Loucy (cell line): Measurements from ENCODE around the gene RPH3AL.

Source experiments
- EZH2phosphoT487 ChIP-seq: fragments of 200-600 bp; IDR thresholded peaks from 2 replicates; pipeline ENCODE4 v1.6.1; 2018; ENCODE audit warnings: antibody characterized with exemption, mild to moderate bottlenecking, moderate library complexity, borderline replicate concordance
- TF ChIP-seq, protein P1 (sequence below): fragments of 200-600 bp; sonication (generic); conservative IDR thresholded peaks from 2 replicates; pipeline ENCODE4 v1.5.1; 2014; ENCODE audit warnings: mild to moderate bottlenecking, antibody characterized with exemption, low read length

DNA sequence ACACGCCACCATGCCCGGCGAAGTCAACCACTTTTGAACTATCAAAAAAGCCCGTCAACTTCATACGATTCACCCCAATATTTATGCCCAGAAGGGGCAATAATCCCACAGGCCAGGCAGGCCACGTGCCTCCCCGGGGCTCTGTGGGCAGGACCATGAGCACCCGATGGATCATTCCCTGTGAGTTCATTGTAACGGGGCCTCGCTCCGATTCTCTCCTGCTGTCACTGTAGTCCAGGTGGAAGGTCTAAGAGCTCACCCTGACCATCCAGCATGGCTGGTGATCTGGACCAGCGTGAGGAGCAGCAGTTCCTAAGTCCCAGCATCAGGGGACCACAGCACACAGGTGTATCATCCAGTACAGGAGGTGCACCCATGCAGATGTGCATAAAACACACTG, 93.7 kb downstream of the RPH3AL start:
- TF ChIP-seq, protein P1, sequence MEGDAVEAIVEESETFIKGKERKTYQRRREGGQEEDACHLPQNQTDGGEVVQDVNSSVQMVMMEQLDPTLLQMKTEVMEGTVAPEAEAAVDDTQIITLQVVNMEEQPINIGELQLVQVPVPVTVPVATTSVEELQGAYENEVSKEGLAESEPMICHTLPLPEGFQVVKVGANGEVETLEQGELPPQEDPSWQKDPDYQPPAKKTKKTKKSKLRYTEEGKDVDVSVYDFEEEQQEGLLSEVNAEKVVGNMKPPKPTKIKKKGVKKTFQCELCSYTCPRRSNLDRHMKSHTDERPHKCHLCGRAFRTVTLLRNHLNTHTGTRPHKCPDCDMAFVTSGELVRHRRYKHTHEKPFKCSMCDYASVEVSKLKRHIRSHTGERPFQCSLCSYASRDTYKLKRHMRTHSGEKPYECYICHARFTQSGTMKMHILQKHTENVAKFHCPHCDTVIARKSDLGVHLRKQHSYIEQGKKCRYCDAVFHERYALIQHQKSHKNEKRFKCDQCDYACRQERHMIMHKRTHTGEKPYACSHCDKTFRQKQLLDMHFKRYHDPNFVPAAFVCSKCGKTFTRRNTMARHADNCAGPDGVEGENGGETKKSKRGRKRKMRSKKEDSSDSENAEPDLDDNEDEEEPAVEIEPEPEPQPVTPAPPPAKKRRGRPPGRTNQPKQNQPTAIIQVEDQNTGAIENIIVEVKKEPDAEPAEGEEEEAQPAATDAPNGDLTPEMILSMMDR: no peak
- TF ChIP-seq EZH2phosphoT487: no peak
